Measurements from ENCODE around the gene BPGM. TPM values are rescaled to one million over a fixed set of nuclear protein-coding genes. Genes with fewer than 3 reads are reported as not detected.

BPGM gene
- total RNA-seq, 2 donors from 2014 or later, result 18.3 to 18.7 TPM

DNA sequence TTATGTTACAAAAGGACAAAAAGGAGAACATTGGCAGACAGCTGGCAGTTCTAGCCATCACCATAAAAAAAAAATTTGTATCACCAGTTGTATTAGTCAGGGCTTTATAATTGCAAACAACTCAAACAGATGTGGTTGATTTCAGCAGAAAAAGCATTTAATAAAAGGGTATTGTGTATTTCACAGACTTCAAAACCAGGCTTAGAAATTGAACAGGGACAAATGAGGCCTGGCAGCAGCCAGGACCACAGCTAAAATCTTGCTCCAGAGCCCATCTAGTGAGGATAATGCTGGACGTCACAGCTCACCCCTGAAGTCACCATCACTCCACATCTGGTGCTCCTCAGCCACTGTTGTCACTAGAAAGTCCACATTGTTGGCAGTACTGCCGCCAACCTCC lies 79.9 kb downstream of the BPGM start:
- intact Hi-C loops (cut with DNase I), result no loop called here
- H3K27ac ChIP-seq, result no peak overlapping the region
- no peak for DNase-seq (ENCODE audit: low spot score)

DNA sequence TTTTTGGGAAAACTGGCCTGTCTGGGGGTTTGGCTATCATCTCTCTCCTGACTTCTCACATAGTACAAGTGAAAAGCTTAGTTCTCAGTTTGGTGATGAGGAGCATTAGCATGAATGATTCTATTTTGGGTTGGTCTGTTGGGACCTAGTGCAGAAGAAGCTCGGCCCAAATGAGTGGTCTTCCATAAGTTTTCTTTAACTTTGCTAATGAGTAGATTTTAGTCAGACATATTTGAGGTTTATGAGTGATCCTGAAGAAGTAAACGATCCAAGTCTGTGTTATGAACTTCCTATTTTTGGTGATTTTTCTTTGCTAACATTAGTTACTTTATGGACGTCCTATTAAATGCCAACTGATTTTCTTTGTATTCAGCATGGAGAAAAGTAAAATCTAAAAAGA lies 81.1 kb downstream of the BPGM start:
- Histone ChIP-seq H3K36me3 (no peaks in the 10 kb centered on the region), H3K9me3 (no peaks in the 10 kb centered on the region), H3K4me1 (replicated peaks) (no peaks in the 10 kb centered on the region), H3K27me3 (replicated peaks; ENCODE audit: insufficient read depth) (no peaks in the 10 kb centered on the region), H3K27ac (no peak overlapping the region), H3K4me3 (no peak overlapping the region)
- 75% methylated on average over 3 of the region's 3 CpGs for WGBS
- intact Hi-C loops (cut with DNase I), result no loop called here
- DNase-seq (ENCODE audit: low spot score), result no peak
- TF ChIP-seq POLR2A (IDR thresholded peaks at IDR 0.05) (no peak), POLR2AphosphoS5 (IDR thresholded peaks at IDR 0.05) (no peak)
- TF ChIP-seq, protein P1, sequence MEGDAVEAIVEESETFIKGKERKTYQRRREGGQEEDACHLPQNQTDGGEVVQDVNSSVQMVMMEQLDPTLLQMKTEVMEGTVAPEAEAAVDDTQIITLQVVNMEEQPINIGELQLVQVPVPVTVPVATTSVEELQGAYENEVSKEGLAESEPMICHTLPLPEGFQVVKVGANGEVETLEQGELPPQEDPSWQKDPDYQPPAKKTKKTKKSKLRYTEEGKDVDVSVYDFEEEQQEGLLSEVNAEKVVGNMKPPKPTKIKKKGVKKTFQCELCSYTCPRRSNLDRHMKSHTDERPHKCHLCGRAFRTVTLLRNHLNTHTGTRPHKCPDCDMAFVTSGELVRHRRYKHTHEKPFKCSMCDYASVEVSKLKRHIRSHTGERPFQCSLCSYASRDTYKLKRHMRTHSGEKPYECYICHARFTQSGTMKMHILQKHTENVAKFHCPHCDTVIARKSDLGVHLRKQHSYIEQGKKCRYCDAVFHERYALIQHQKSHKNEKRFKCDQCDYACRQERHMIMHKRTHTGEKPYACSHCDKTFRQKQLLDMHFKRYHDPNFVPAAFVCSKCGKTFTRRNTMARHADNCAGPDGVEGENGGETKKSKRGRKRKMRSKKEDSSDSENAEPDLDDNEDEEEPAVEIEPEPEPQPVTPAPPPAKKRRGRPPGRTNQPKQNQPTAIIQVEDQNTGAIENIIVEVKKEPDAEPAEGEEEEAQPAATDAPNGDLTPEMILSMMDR (IDR thresholded peaks at IDR 0.05), result no peak

More for the DNA sequence above, 79.9 kb downstream of the BPGM start:
- no peaks in the 10 kb centered on the region for H3K27me3 ChIP-seq (replicated peaks; ENCODE audit: insufficient read depth)
- no peak overlapping the region for H3K4me3 ChIP-seq
- H3K9me3 ChIP-seq, result no peaks in the 10 kb centered on the region
- TF ChIP-seq, protein P1 (IDR thresholded peaks at IDR 0.05), result no peak
- TF ChIP-seq POLR2AphosphoS5 (IDR thresholded peaks at IDR 0.05) (no peak), POLR2A (IDR thresholded peaks at IDR 0.05) (no peak)
- no peaks in the 10 kb centered on the region for H3K36me3 ChIP-seq
- WGBS, result 85% methylated on average over 2 of the region's 2 CpGs
- H3K4me1 ChIP-seq (replicated peaks), result no peaks in the 10 kb centered on the region

Other genes starting within 250 kb of the BPGM start
- gene AKR1B1, start 187.8 kb upstream of the BPGM start, total RNA-seq, result 10 to 100 TPM; 30.5 to 75.0 TPM
- 1 to 10 TPM in 1 of 2 donors, not detected in 1; 1.7 TPM for gene AKR1B10, start 119.3 kb upstream of the BPGM start, total RNA-seq
- gene AKR1B15, start 97.7 kb upstream of the BPGM start, total RNA-seq, result 1 to 10 TPM in 1 of 2 donors, not detected in 1; 1.0 TPM
- gene CALD1, start 132.8 kb downstream of the BPGM start, total RNA-seq, result 100 to 1,000 TPM; 307 to 314 TPM